Fibroblast of peridontal ligament (primary cell): ENCODE results near the gene GCDH.
"Not testable (repeated sequence)": the region's sequence is repeated elsewhere in the genome, so short reads cannot be mapped to it uniquely, and the experiment has no call there.

Experiments used
- DNase-seq: peaks from one replicate; pipeline ENCODE4 v3.0.0-alpha.2; 2010; ENCODE audit errors: extremely low read depth

The GCDH gene

DNA sequence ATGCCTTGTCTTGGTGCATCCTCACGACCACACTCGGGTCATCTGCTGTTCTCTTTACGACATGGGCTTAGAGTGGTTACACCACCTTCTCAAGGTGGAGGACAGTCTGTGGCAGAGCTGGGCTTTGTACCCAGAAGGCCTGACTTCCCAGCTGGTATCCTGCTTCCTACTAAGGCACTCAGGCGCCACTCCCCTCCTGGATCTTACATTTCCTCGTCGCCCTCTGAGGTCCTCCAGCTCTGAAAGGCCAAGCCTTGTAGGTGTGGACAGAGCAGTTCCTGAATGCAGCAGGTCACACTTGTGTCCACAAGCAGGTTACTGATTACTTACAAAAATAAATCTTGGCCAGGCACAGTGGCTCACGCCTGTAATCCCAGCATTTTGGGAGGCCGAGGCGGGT is 16.2 kb downstream of the GCDH start:
- DNase-seq: no peak

DNA sequence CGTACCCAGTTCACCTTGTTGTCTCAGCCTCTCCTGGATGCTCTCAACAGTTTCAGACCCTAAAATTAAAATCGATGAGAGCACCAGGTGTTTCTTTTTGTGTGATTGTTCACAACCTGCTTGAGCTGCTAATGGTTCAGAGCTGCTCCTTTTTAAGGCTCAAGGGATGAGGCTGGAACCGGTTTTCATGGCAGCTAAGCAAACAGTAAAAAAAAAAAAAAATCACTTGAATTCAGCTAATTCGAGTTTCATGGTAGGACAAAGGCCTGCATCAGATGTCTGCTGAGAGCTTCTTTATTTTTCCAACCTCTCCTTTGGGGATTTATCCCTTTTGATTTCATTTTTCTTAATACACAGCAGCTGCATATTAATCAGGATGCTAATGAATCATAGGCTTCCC is 21.6 kb downstream of the GCDH start:
- DNase-seq: peak; percentile 3

DNA sequence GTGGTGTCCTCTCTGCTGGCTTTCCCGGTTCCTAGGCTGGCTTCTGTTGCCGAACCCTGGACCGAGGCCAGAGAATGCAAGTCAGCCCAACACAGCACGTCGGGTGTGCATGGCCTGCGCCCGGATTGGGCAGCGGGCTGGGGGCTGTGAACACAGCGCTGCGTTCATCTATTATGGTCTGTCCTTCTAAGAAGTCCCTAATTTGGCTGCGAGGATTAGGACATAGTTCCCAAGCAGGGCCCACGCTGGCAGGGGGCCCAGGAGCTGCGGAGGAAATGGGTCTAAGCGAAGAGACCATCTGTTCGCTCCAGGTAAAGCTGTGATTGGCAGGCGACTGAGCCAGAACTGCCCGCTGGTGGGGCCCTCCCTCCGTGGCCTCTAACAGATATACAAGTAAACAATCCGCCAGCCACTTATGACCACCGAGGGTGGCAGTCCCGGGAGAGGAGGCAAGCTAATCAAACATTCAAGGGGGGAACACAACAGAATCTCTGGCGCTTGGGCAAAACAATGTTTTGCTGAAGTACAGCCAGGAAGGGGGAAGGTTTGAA is 22.1 kb downstream of the GCDH start:
- DNase-seq: peak; percentile 55

DNA sequence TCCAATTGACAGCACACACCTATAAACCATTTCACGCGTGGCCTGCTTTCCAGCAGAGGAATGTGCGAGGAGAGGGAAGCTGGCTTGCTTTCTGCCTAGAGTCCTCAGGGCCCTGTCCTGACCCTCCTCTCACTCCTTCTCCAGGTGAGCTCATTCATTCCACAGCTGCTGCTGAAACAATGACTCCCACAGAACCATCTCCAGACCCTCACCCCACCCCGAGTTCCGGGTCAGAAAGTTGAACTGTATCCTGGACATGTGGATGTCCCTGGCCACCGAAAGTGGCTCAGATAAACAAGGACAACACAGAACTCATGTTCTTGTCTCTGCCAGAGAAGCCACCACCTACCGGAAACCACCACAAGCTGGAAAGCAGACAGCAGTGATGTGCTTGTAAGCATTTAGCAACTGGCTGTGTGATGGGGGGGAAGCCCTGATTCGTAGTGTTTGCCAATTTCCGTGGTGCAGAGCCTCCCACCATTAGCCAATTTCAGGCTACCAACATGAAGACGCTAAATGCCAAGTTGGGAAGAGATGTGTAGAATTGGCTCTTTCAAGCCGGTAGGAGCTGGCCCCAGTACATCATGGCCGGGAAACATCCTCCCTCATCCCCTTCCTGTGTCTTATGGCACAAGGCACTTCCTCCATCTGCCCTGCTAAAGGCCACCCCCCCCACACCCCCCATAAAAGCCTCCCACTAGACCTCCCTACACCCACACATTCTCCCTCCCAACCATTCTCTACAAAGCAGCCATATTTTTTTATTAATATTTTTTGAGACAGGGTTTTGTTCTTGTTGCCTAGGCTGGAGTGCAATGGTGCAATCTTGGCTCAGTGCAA is 23.1 kb downstream of the GCDH start:
- DNase-seq: peak; percentile 44

DNA sequence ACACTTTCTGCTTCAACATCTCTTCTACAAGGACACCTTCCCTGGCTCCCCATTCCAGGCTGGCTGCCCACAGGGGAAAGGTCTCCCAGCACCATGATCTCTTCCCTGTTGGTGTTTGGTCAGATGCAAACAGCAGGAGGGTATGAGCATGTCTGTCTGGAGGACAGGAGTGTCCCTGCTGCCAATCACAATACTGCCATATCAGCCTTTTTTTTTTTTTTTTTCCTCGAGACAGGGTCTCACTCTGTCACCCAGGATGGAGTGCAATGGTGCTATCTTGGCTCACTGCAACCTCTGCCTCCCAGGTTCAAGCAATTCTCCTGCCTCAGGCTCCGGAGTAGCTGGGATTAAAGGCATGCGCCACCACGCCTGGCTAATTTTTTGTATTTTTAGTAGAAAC is 24.9 kb downstream of the GCDH start:
- not testable (repeated sequence) for DNase-seq

DNA sequence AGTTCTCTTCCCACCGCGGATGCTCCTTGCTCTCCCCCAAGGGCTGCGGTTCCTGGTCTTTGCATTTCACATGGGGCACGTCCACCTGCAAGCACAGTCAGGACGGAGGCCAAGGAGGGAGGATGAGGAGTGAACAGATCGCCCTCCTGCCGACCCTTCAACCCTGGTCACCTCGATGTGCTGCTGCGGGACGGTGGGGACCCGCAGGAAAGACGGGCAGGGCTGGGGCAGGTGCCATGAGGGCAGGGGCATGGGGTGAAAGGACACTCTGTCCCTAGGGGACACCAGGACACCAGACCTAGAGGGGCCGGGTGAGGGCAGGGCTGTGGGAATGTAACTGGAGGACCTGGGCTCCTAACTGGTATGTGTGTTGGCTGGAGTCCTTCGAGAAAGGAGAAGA is 27.3 kb downstream of the GCDH start:
- DNase-seq: no peak

DNA sequence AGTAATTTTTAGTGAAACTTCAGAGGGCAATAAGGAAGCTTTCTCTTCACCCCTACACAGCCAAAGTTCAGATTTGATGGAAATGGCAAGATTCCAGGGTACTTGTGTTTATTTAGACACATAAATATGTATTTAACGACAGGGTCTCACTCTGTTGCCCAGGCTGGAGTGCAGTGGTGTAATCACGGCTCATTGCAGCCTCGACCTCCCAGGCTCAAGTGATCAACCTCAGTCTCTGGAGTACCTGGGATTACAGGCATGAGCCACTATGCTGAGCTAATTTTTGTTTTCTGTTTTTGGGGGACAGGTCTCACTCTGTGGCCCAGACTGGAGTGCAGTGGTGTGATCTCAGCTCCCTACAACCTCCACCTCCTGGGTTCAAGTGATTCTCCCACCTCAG is 30.1 kb downstream of the GCDH start:
- DNase-seq: no peak

DNA sequence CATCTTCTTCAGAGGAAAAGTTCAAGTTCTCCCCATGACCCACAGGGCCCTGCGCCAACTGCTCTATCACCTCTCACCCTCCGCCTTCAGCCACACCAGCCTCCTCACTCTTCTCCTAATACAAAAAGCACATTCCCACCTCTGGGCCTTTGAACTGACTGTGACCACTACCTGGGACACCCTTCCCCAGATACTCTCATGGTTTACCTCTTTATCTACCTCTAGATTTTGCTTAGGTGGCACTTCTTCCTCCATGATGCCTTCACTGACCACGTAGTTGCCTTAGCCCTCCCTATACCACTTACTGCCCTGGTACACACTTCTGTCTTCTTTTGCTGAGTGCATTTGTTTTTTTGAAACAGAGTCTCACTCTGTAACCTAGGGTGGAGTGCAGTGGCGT is 32.0 kb downstream of the GCDH start:
- no peak for DNase-seq

DNA sequence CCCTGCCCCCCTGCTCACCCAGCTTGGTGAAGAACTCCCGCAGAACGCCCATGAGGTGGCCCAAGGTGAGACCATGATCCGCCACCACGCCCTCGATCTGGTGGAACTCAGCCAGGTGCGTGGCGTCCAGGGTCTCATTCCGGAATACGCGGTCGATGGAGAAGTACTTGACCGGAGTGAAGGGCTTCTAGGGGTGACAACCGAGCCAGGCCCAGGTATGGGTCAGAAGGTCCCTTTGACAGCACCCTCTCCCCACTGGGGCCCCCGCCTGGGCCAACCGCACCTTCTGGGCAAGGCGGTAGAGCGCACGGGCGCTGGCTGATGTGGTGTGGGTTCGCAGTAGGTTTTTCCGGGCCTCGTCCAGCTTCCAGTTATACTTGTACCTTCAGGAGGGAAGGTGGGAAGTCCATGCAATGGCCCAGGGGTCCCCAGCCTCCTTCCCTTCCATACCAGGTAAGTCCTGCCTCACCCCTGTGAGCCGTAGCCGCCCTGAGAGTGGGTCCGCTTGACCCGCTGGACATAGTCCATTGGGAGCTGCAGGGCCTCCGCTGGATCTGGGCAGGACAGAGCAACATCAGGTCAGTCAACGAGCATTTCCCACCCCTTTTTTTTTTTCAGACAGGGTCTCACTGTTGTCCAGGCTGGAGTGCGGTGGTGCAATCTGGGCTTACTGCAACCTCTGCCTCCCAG is 33.8 kb downstream of the GCDH start:
- DNase-seq: no peak

DNA sequence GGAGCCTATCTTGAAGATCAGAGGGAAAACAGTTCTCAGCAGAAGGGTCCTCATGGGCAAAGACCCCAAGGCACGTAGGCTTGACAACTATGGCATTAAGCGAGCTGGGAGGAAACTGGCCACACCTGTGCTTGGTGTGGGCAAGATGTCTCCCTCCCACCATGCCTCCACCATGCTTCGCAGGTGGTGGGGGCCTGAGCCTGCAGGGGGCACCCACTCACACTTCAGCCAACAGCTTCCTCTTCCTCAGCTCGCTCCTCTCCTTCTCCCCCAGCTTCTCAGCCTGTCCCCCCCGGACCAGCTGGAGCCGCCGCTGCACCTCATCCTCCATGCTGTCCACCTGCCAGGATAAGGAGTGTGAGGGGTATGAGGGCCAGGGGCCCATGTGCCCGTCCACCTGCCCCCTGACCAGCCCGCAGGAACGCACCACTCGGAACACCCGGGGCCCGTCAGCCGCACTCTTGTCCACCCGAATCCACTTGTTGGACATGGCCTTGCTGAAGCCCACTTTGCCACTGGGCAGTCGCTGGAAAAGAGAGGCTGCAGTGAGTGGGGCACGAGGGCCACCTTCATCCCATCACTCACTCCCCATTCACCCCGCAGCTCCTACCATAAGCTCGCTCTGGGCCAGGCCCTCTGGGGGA is 39.2 kb downstream of the GCDH start:
- no peak for DNase-seq

DNA sequence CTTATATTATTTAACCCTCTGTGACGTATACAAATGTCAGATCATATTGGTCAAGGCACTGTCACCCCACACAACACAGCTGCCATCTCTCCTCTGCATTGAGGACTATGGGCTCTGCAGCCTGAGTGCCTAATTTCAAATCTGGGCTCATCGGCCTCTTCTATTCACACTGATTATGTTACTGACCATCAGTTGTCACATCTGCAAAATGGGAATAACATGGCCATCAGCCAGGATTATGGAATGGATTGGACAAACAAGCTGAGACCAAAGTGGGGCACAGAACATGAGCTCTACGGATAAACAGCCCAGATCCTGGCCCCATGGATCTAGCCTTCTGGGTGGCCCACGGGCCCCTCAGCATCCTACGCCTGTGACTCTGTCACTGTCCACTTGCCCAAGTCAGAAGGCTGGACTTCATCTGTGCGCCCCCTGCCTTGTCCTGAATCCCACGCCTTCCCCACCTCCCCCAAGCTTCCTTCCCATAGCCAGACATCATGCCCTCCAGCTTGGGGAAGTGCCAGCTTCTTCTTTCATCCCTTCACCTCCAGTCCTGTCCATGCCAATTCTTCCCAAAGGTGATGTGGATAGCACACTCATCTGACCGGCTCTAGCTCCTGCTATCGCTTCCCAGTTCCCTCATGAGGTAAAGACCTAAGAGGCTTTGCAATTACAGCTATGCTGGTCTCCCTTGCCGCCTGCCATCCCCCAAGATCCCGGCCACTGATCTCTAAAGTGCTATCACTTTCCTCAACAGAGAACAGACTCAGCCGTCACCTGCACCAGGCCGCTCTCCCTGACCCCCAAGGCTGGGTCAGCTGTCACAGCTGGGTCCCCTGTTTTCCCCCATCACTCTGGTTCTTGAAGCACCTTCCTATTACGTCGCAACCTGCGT is 41.7 kb downstream of the GCDH start:
- DNase-seq: no peak

DNA sequence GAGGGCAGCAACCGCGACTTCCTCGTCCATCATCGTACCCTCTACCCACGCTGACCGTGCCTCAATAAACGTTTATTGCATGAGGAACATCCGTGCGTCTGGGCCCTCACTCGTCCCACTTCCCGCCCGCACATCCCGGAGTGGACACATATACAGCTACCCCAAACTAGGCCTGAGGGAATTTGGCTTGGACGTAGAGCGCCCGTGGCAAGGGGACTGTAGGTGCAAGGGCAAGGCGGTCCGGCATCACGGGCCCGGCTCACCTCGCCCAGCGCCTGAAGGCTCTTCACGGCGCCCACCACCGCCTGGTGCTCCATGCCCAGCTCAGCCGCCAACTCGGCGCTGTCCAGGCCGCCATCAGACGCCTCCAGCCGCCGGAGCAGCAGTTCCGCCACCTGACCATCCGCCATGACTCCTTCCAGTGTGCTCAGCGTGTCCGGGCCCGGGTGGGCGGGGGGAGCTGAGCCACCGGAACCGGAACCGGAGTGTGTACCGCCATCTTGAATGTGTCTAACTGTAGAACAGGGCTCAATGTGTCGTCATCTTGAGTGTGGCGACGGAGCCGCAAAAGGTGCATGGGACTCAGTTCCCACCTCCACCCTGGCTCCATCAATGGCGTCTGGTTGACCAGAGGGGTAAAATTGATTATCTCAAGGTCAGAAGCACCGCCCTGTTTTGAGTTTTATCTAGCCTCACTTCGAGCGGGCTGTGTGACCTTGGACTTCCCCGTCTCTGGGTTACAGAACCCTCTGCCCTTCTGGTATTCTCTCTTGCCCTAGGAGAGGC is 42.5 kb downstream of the GCDH start, which contains the start of gene FARSA:
TSS of gene FARSA (minus strand) at position 425 of the 786 bp plus-strand sequence. CDS start at position 410, 15 bp downstream.
- peak; percentile 86 for DNase-seq

DNA sequence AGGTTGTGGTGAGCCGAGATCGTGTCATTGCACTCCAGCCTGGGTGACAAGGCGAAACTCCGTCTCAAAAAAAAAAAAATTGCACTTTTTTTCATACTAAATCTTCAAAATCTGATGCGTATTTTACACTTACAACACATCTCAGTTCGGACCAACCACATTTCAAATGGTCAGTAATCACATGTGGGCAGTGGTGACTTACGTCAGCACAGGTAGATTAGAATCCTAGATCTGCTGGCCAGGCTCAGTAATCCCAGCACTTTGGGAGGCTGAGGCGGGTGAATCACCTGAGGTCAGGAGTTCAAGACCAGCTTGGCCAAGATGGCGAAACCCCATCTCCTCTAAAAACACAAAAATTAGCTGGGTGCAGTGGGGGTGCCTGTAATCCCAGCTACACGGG is 44.1 kb downstream of the GCDH start:
- DNase-seq: no peak

DNA sequence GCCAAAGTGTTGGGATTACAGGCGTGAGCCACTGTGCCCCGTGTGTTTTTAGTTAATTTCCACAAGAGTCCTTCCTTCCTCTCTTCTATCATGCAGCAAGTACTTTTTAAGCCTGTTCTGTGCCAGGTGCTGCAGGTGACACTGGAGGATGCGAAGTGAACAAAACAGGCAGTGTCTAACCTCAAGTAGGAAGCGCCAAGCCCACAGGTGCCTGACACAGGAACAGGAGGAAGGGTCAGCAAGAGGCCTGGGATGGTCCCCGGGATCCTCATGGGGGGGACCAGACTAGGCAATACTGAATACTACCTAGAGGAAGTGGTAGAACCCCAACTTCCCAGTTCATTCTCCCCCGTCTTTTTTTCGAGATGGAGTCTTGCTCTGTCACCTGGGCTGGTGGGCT is 45.6 kb downstream of the GCDH start:
- DNase-seq: no peak

DNA sequence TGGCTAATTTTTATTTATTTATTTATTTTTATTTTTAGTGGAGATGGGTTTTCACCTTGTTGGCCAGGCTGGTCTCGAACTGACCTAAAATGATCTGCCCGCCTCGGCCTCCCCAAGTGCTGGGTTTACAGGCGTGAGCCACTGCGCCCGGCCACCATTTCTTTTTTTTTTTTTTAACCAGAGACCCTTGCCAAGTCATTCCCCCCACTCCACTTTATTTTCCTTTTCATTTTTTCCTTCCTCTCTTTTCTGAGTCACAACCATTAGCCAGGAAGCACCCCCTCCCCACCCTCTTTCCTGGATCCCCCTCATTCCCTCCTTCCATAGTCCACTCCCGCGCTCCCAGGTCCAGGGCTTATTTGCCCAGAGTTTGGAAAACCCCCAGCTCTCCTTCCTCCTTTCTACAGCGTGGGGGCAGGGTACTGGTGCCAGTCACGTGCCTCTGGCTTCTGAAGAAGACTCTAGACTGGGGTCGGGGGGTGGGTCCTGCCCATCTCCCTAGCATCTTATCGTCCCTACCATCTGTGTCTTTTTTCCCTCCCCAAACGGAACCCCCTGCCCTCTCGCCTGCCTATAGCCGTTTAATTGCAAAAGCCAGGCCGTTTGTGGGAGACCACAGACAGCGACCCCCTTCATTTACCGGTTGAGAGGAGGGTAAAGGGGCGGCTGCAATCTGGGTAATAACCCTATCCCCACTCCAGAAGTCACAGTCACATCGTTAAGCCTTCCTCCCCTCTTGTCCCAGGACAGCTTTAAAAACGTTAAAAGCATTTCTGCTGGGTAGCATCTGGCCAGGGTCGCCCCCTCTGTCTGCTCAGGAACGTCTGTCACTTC is 46.4 kb downstream of the GCDH start:
- DNase-seq: no peak

DNA sequence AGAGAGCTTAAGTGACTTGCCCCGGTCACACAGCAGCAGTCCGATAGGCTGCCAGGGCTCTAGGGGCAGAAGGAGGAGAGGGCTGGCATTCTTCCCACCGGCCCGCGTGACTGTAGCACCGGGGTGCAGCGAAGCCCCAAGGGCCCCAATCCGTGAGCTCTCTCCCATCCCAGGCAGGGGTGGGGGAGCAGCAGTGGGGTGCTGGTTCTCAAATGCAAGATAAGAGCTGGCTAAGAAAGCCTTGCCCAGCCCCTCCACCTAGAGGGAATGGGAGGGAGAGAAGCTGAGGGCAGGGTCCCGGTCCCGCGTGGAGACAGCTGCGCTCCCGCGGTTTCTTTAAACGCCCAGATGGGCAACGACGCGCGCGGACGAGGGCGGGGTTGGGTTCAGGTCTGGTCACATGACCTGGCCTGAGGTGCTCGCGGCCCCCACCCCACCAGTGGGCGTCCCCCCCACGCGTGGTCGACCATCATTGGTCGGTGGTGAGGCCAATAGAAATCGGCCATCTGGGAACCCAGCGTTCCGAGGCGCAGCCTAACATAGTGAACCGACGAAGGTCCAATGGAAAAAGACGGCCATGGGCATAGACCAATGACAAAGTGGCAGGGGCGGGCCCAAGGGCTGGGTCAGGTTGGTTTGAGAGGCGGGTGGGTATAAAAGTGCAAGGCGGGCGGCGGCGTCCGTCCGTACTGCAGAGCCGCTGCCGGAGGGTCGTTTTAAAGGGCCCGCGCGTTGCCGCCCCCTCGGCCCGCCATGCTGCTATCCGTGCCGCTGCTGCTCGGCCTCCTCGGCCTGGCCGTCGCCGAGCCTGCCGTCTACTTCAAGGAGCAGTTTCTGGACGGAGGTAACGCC is 47.2 kb downstream of the GCDH start, which contains the start of gene CALR:
TSS of gene CALR (plus strand) at position 683 of the 852 bp plus-strand sequence. CDS start at position 754, 71 bp downstream.
- DNase-seq: peak; percentile 99

DNA sequence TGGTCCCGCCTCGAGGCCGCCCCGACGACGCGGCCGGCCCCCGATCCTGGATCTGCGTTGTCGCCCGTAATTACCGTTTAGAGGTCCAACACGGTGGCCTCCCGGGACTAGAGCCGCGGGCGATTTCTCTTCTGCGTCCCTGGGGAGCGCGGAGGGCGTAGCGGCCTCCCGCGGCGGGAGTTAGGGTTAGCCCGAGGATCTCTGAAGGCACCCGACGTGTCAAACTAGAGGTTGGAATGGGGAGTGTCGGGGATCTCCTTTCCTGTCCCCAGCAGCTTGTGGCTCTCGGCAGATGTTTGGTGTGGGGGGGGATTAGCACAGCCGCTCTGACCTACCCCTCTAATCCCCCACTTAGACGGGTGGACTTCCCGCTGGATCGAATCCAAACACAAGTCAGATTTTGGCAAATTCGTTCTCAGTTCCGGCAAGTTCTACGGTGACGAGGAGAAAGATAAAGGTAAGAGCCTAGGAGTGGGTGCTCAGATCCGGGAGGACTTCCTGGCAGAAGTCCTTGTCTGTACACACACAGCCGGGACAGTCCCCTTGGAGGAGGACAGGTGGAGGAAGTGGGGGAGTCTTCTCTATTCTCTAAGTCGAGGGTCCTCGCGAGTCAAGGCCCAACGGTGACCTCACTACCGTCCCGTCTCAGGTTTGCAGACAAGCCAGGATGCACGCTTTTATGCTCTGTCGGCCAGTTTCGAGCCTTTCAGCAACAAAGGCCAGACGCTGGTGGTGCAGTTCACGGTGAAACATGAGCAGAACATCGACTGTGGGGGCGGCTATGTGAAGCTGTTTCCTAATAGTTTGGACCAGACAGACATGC is 48.0 kb downstream of the GCDH start:
- peak; percentile 47 for DNase-seq

DNA sequence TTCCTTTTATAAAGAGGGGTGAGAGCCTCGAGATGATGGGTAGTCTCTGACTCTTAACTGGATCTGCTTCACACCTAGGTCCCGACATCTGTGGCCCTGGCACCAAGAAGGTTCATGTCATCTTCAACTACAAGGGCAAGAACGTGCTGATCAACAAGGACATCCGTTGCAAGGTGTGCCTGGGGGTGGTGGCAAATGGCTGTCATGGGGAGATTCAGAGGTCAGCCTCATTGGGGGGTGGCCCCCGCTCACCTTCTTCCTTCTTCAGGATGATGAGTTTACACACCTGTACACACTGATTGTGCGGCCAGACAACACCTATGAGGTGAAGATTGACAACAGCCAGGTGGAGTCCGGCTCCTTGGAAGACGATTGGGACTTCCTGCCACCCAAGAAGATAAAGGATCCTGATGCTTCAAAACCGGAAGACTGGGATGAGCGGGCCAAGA is 49.0 kb downstream of the GCDH start:
- DNase-seq: no peak
